Naive thymus-derived CD4-positive, alpha-beta T cell (primary cell): Measurements from ENCODE around the gene IFI27. TPM values are rescaled to one million over a fixed set of nuclear protein-coding genes. Genes with fewer than 3 reads are reported as not detected.

Experiments used
- ATAC-seq: fragments of 150-1000 bp; cut with Tn5 transposase; 2 replicates; pipeline ENCODE4 v1.10.0; 2021; ENCODE audit warnings: mild to moderate bottlenecking, moderate library complexity
- CTCF ChIA-PET: fragments of 350-600 bp; sonication (Branson Sonifier 250); formaldehyde crosslinking; loops from one replicate; lab custom pipeline; 2021; ENCODE audit warnings: antibody characterized with exemption; lab: Charles Lee
- POLR2A ChIA-PET: fragments of 350-600 bp; sonication (Branson Sonifier 250); formaldehyde crosslinking; loops from one replicate; lab custom pipeline; 2021; ENCODE audit warnings: antibody characterized with exemption, inconsistent platforms; lab: Charles Lee
- DNase-seq, 9 donors: peaks; one replicate each; pipeline versions ENCODE4 v3.0.0 to v3.0.0-alpha.2; 2020 to 2022; ENCODE audit warnings: mixed read lengths in 1 of 9
- H3K27ac ChIP-seq: one replicate; pipeline ENCODE4 v1.7.0; 2013; ENCODE audit warnings: mild to moderate bottlenecking, low read depth, low read length, moderate library complexity
- H3K27me3 ChIP-seq, 2 donors: one replicate each; pipeline ENCODE4 v1.7.0; 2013; ENCODE audit warnings: low read length in 2 of 2, mild to moderate bottlenecking in 2 of 2, moderate library complexity in 2 of 2; ENCODE audit not compliant: control insufficient read depth in 2 of 2, insufficient read depth in 2 of 2
- H3K36me3 ChIP-seq, 3 experiments: 1 replicate in 2 of 3; 2 replicates in 1 of 3; pipeline ENCODE4 v1.7.0; 2013; ENCODE audit warnings: low read length in 3 of 3, mild to moderate bottlenecking in 3 of 3, moderate library complexity in 1 of 3; ENCODE audit not compliant: insufficient read depth in 3 of 3, control insufficient read depth in 2 of 3
- H3K4me1 ChIP-seq, 2 donors: one replicate each; pipeline ENCODE4 v1.7.0; 2013; ENCODE audit warnings: low read length in 2 of 2, mild to moderate bottlenecking in 2 of 2, moderate library complexity in 1 of 2; ENCODE audit not compliant: control insufficient read depth in 2 of 2, insufficient read depth in 2 of 2
- H3K4me3 ChIP-seq: 2 replicates; pipeline ENCODE4 v1.7.0; 2013; ENCODE audit warnings: mild to moderate bottlenecking, low read length
- H3K9me3 ChIP-seq, 3 experiments: 1 replicate in 2 of 3; 2 replicates in 1 of 3; pipeline ENCODE4 v1.7.0; 2013; ENCODE audit warnings: low read length in 3 of 3; ENCODE audit not compliant: control insufficient read depth in 2 of 3
- H3K27ac Mint-ChIP-seq, 9 donors: one replicate each; pipeline ENCODE4 v1.8.0; 2020 to 2022; ENCODE audit warnings: mixed read lengths in 9 of 9, mild to moderate bottlenecking in 8 of 9, moderate library complexity in 5 of 9, inconsistent platforms in 2 of 9
- H3K27me3 Mint-ChIP-seq, 5 donors: one replicate each; pipeline ENCODE4 v1.8.0; 2021 to 2022; ENCODE audit warnings: mixed read lengths in 5 of 5, mild to moderate bottlenecking in 1 of 5
- H3K36me3 Mint-ChIP-seq, 5 donors: one replicate each; pipeline ENCODE4 v1.8.0; 2020 to 2022; ENCODE audit warnings: mixed read lengths in 5 of 5, mild to moderate bottlenecking in 3 of 5, inconsistent platforms in 1 of 5
- H3K4me1 Mint-ChIP-seq, 7 donors: one replicate each; pipeline ENCODE4 v1.8.0; 2020 to 2022; ENCODE audit warnings: mixed read lengths in 7 of 7, mild to moderate bottlenecking in 3 of 7, inconsistent platforms in 1 of 7
- H3K4me3 Mint-ChIP-seq, 10 donors: one replicate each; pipeline ENCODE4 v1.8.0; 2020 to 2022; ENCODE audit warnings: mild to moderate bottlenecking in 10 of 10, mixed read lengths in 10 of 10, moderate library complexity in 6 of 10, inconsistent platforms in 2 of 10
- H3K9me3 Mint-ChIP-seq, 11 donors: one replicate each; pipeline ENCODE4 v1.8.0; 2020 to 2022; ENCODE audit warnings: mixed read lengths in 11 of 11, mild to moderate bottlenecking in 4 of 11, inconsistent platforms in 1 of 11, moderate library complexity in 1 of 11
- intact Hi-C, 2 donors: fragments of 100-400 bp; cut with micrococcal nuclease; formaldehyde crosslinking; loops; one replicate each; pipeline ENCODE4 v1.15.1; 2023
- polyA plus RNA-seq, 2 donors: library from polyadenylated mRNA; unstranded; fragments of 300-500 nt; fragmentation: Illumina TruSeq; gene quantifications; one replicate each; pipeline ENCODE4 v1.2.3, GENCODE V29; 2021
- total RNA-seq, 6 experiments: library from RNA in 5 of 6; stranded (reverse) in 5 of 6; gene quantifications; 1 replicate in 5 of 6; 2 replicates in 1 of 6; pipeline ENCODE4 v1.2.3 and lab custom pipeline; 2021 to 2026

IFI27 gene
- total and polyA plus RNA-seq, 7 experiments from 2014 or later, result 0.74 to 221 (median 1.9) TPM; not detected in 3

- Mint-ChIP-seq H3K9me3 (peaks cover 0 to 14% (median 7%) of the 10 kb centered on the region in 11 donors), H3K27me3 (peaks cover 10 to 38% (median 20%) of the 10 kb centered on the region in 5 donors), H3K27ac (no peak overlapping the region), H3K4me1 (peaks cover 0 to 43% (median 0%) of the 10 kb centered on the region in 7 donors), H3K36me3 (peaks cover 0 to 6% (median 0%) of the 10 kb centered on the region in 5 donors), H3K4me3 (no peak overlapping the region)
- Histone ChIP-seq H3K9me3 (peaks cover 0 to 12% (median 5%) of the 10 kb centered on the region in 3 experiments), H3K27me3 (no peaks in the 10 kb centered on the region), H3K36me3 (no peaks in the 10 kb centered on the region), H3K4me3 (no peak overlapping the region), H3K4me1 (no peaks in the 10 kb centered on the region), H3K27ac (no peak overlapping the region)
- ATAC-seq (peak; percentile 31), DNase-seq (no peak)
- intact Hi-C loops, result no loop called here
- ChIA-PET POLR2A (no interaction called here), CTCF (interaction anchor here (1.2 kb wide), 1 partner anchor 21 kb away, joined by 3 read pairs; no protein-coding TSS in a partner anchor)
Measured at GRCh38 chr14:94115058-94115591, 4.6 kb downstream of the IFI27 start.

GRCh38 chr14:94115631-94116030 lies 5.1 kb downstream of the IFI27 start:
- no peak for DNase-seq
- intact Hi-C loops, result no loop called here
- Mint-ChIP-seq H3K27ac (no peak overlapping the region), H3K9me3 (peaks cover 3 to 19% (median 12%) of the 10 kb centered on the region in 11 donors), H3K27me3 (peaks cover 10 to 38% (median 22%) of the 10 kb centered on the region in 5 donors), H3K4me3 (no peak overlapping the region), H3K4me1 (peaks cover 0 to 40% (median 0%) of the 10 kb centered on the region in 7 donors), H3K36me3 (peaks cover 0 to 7% (median 1%) of the 10 kb centered on the region in 5 donors)
- no peak overlapping the region for H3K27ac ChIP-seq
- ChIA-PET POLR2A (no interaction called here), CTCF (no interaction called here)
- no peak for ATAC-seq
- peaks cover 0 to 17% (median 5%) of the 10 kb centered on the region in 3 experiments for H3K9me3 ChIP-seq
- H3K27me3 ChIP-seq, result no peaks in the 10 kb centered on the region
- H3K36me3 ChIP-seq, result no peaks in the 10 kb centered on the region
- H3K4me1 ChIP-seq, result no peaks in the 10 kb centered on the region
- no peak overlapping the region for H3K4me3 ChIP-seq

GRCh38 chr14:94116701-94117100 lies 6.2 kb downstream of the IFI27 start:
- POLR2A ChIA-PET, result no interaction called here
- no peak overlapping the region for H3K27ac Mint-ChIP-seq
- H3K4me3 ChIP-seq, result no peak overlapping the region
- no peaks in the 10 kb centered on the region for H3K4me1 ChIP-seq
- peaks cover 0 to 24% (median 5%) of the 10 kb centered on the region in 3 experiments for H3K9me3 ChIP-seq
- no peak for DNase-seq
- no peaks in the 10 kb centered on the region for H3K27me3 ChIP-seq
- peaks cover 0 to 36% (median 0%) of the 10 kb centered on the region in 7 donors for H3K4me1 Mint-ChIP-seq
- intact Hi-C loops, result no loop called here
- ATAC-seq, result no peak
- no peaks in the 10 kb centered on the region for H3K36me3 ChIP-seq
- H3K27me3 Mint-ChIP-seq, result peaks cover 14 to 39% (median 29%) of the 10 kb centered on the region in 5 donors
- peaks cover 0 to 13% (median 5%) of the 10 kb centered on the region in 5 donors for H3K36me3 Mint-ChIP-seq
- CTCF ChIA-PET, result no interaction called here
- H3K4me3 Mint-ChIP-seq, result no peak overlapping the region
- H3K27ac ChIP-seq, result no peak overlapping the region
- peaks cover 5 to 27% (median 19%) of the 10 kb centered on the region in 11 donors for H3K9me3 Mint-ChIP-seq

GRCh38 chr14:94117856-94118255 lies 7.3 kb downstream of the IFI27 start:
- Mint-ChIP-seq H3K36me3 (peaks cover 0 to 17% (median 10%) of the 10 kb centered on the region in 5 donors), H3K4me1 (peaks cover 0 to 26% (median 0%) of the 10 kb centered on the region in 7 donors), H3K27ac (no peak overlapping the region)

GRCh38 chr14:94119071-94119470 lies 8.5 kb downstream of the IFI27 start:
- Mint-ChIP-seq H3K4me3 (no peak overlapping the region), H3K4me1 (peaks cover 0 to 20% (median 0%) of the 10 kb centered on the region in 7 donors), H3K27ac (no peak overlapping the region), H3K36me3 (peaks cover 0 to 17% (median 10%) of the 10 kb centered on the region in 5 donors), H3K27me3 (peaks cover 21 to 38% (median 29%) of the 10 kb centered on the region in 5 donors), H3K9me3 (peaks cover 5 to 42% (median 23%) of the 10 kb centered on the region in 11 donors)
- peaks cover 0 to 24% (median 5%) of the 10 kb centered on the region in 3 experiments for H3K9me3 ChIP-seq
- H3K27ac ChIP-seq, result no peak overlapping the region
- POLR2A ChIA-PET, result no interaction called here
- intact Hi-C loops, result no loop called here
- no peaks in the 10 kb centered on the region for H3K36me3 ChIP-seq
- no peaks in the 10 kb centered on the region for H3K27me3 ChIP-seq
- H3K4me1 ChIP-seq, result no peaks in the 10 kb centered on the region
- no peak overlapping the region for H3K4me3 ChIP-seq
- DNase-seq, result no peak
- CTCF ChIA-PET, result no interaction called here
- ATAC-seq, result no peak

More at GRCh38 chr14:94117856-94118255, 7.3 kb downstream of the IFI27 start:
- Histone ChIP-seq H3K27ac (no peak overlapping the region), H3K4me3 (no peak overlapping the region), H3K36me3 (no peaks in the 10 kb centered on the region), H3K9me3 (peaks cover 0 to 24% (median 5%) of the 10 kb centered on the region in 3 experiments), H3K4me1 (no peaks in the 10 kb centered on the region), H3K27me3 (no peaks in the 10 kb centered on the region)
- intact Hi-C loops, result no loop called here
- DNase-seq (no peak), ATAC-seq (no peak)
- H3K4me3 Mint-ChIP-seq, result no peak overlapping the region
- peaks cover 21 to 38% (median 29%) of the 10 kb centered on the region in 5 donors for H3K27me3 Mint-ChIP-seq
- peaks cover 5 to 38% (median 23%) of the 10 kb centered on the region in 11 donors for H3K9me3 Mint-ChIP-seq
- ChIA-PET CTCF (interaction anchor here (0.8 kb wide), 1 partner anchor 19 kb away, joined by 3 read pairs; no protein-coding TSS in a partner anchor), POLR2A (no interaction called here)

GRCh38 chr14:94120667-94121340 lies 10.3 kb downstream of the IFI27 start:
- Histone ChIP-seq H3K4me3 (no peak overlapping the region), H3K27me3 (no peaks in the 10 kb centered on the region), H3K9me3 (peaks cover 0 to 24% (median 5%) of the 10 kb centered on the region in 3 experiments), H3K4me1 (no peaks in the 10 kb centered on the region), H3K27ac (no peak overlapping the region), H3K36me3 (no peaks in the 10 kb centered on the region)
- POLR2A ChIA-PET, result no interaction called here
- CTCF ChIA-PET, result no interaction called here
- Mint-ChIP-seq H3K9me3 (peaks cover 5 to 42% (median 23%) of the 10 kb centered on the region in 11 donors), H3K27ac (no peak overlapping the region), H3K4me1 (peaks cover 0 to 4% (median 0%) of the 10 kb centered on the region in 7 donors), H3K4me3 (no peak overlapping the region), H3K36me3 (peaks cover 0 to 17% (median 10%) of the 10 kb centered on the region in 5 donors), H3K27me3 (peaks cover 18 to 33% (median 24%) of the 10 kb centered on the region in 5 donors)
- no peak for DNase-seq
- ATAC-seq, result no peak
- intact Hi-C loops, result no loop called here
